Amniotic stem cell (primary cell): Measurements from ENCODE around the gene TCL1B.

Experiments
- DNase-seq: peaks from one replicate; lab custom pipeline; 2025; lab: John Stamatoyannopoulos, UW

The TCL1B gene

GRCh38 chr14:95667249-95667693, 19.0 kb upstream of the TCL1B start:
- DNase-seq, result no peak

- DNase-seq, result no peak
These were observed 17.9 kb upstream of the TCL1B start for GRCh38 chr14:95668235-95668772.

GRCh38 chr14:95674613-95675012, 11.6 kb upstream of the TCL1B start:
- DNase-seq, result no peak

- no peak for DNase-seq
These were observed 10.7 kb upstream of the TCL1B start for GRCh38 chr14:95675486-95675885.

- DNase-seq, result no peak
These were observed 8.9 kb upstream of the TCL1B start for GRCh38 chr14:95677179-95677835.

GRCh38 chr14:95679148-95679815, 6.9 kb upstream of the TCL1B start:
- DNase-seq, result no peak

GRCh38 chr14:95679998-95680735, 6.1 kb upstream of the TCL1B start:
- DNase-seq, result no peak

GRCh38 chr14:95681153-95681552, 5.1 kb upstream of the TCL1B start:
- DNase-seq, result no peak

- no peak for DNase-seq
These were observed 2.4 kb upstream of the TCL1B start for GRCh38 chr14:95683793-95684192.

GRCh38 chr14:95686935-95687334, 709 bp downstream of the TCL1B start:
- no peak for DNase-seq

GRCh38 chr14:95689441-95689840, 3.2 kb downstream of the TCL1B start:
- DNase-seq, result no peak

GRCh38 chr14:95690815-95691214, 4.6 kb downstream of the TCL1B start:
- DNase-seq, result no peak

GRCh38 chr14:95691591-95691990, 5.4 kb downstream of the TCL1B start:
- DNase-seq, result no peak

- no peak for DNase-seq
These were observed 5.9 kb downstream of the TCL1B start for GRCh38 chr14:95692109-95692508.

GRCh38 chr14:95695051-95695450, 8.8 kb downstream of the TCL1B start:
- DNase-seq, result no peak

- DNase-seq, result no peak
These were observed 9.7 kb downstream of the TCL1B start for GRCh38 chr14:95695913-95696312.

- DNase-seq, result no peak
These were observed 10.5 kb downstream of the TCL1B start for GRCh38 chr14:95696741-95697140.

GRCh38 chr14:95697764-95698163, 11.5 kb downstream of the TCL1B start:
- no peak for DNase-seq

- no peak for DNase-seq
These were observed 12.1 kb downstream of the TCL1B start for GRCh38 chr14:95698287-95698686.

GRCh38 chr14:95699412-95699811, 13.2 kb downstream of the TCL1B start:
- no peak for DNase-seq

- DNase-seq, result no peak
These were observed 14.2 kb downstream of the TCL1B start for GRCh38 chr14:95700221-95700976.

GRCh38 chr14:95701846-95702221, 15.6 kb downstream of the TCL1B start:
- DNase-seq, result no peak
